SJSA1 (cell line): Measurements from ENCODE around the gene SPACA4. TPM values are rescaled to one million over a fixed set of nuclear protein-coding genes. Genes with fewer than 3 reads are reported as not detected.

Experiments used
- DNase-seq, 2 experiments: peaks; one replicate each; pipeline ENCODE4 v3.0.0-alpha.2; 2015 to 2020; ENCODE audit warnings: low spot score in 2 of 2, low read depth in 1 of 2
- H3K27ac ChIP-seq: fragments of 250-450 bp; sonication (Bioruptor Pico); 2 replicates; pipeline ENCODE4 v1.5.1; 2020; ENCODE audit warnings: mild to moderate bottlenecking, moderate library complexity
- H3K27me3 ChIP-seq: fragments of 250-450 bp; sonication (Bioruptor Pico); replicated peaks from 2 replicates; pipeline ENCODE4 v1.5.1; 2020; ENCODE audit warnings: mild to moderate bottlenecking, moderate library complexity
- H3K36me3 ChIP-seq: fragments of 250-450 bp; sonication (Bioruptor Pico); 2 replicates; pipeline ENCODE4 v1.5.1; 2020; ENCODE audit warnings: mild to moderate bottlenecking
- H3K4me1 ChIP-seq: fragments of 250-450 bp; sonication (Bioruptor Pico); replicated peaks from 2 replicates; pipeline ENCODE4 v1.6.1; 2021; ENCODE audit warnings: mild to moderate bottlenecking
- H3K4me3 ChIP-seq: fragments of 250-450 bp; sonication (Bioruptor Pico); 2 replicates; pipeline ENCODE4 v1.5.1; 2020; ENCODE audit warnings: mild to moderate bottlenecking
- H3K9me3 ChIP-seq: fragments of 250-450 bp; sonication (Bioruptor Pico); replicated peaks from 2 replicates; pipeline ENCODE4 v1.5.1; 2020; ENCODE audit warnings: mild to moderate bottlenecking
- total RNA-seq: library from RNA; depleted of rRNA; stranded (reverse); fragments of >200 nt; shearing (Covaris generic); gene quantifications from 2 replicates; pipeline ENCODE4 v1.2.3, GENCODE V29; 2014

SPACA4 gene
- total RNA-seq, 1 experiment from 2014 or later = not detected

GRCh38 chr19:48582168-48582567 lies 24.4 kb upstream of the SPACA4 start:
- H3K27ac ChIP-seq = no peak overlapping the region
- H3K4me3 ChIP-seq = no peak overlapping the region
- H3K9me3 ChIP-seq = no peaks in the 10 kb centered on the region
- H3K4me1 ChIP-seq = no peaks in the 10 kb centered on the region
- no peaks in the 10 kb centered on the region for H3K36me3 ChIP-seq
- no peaks in the 10 kb centered on the region for H3K27me3 ChIP-seq
- no peak for DNase-seq

GRCh38 chr19:48587387-48587786 lies 19.2 kb upstream of the SPACA4 start:
- no peak for DNase-seq
- H3K4me3 ChIP-seq = no peak overlapping the region
- no peaks in the 10 kb centered on the region for H3K9me3 ChIP-seq
- no peak overlapping the region for H3K27ac ChIP-seq
- no peaks in the 10 kb centered on the region for H3K36me3 ChIP-seq
- no peaks in the 10 kb centered on the region for H3K27me3 ChIP-seq
- H3K4me1 ChIP-seq = peaks cover 8% of the 10 kb centered on the region

- no peaks in the 10 kb centered on the region for H3K27me3 ChIP-seq
- no peak overlapping the region for H3K27ac ChIP-seq
- H3K4me1 ChIP-seq = peaks cover 8% of the 10 kb centered on the region
- no peaks in the 10 kb centered on the region for H3K9me3 ChIP-seq
- peak overlapping the region; percentile 36 for H3K4me3 ChIP-seq
- DNase-seq = peak; percentile 86 to 92
- H3K36me3 ChIP-seq = no peaks in the 10 kb centered on the region
Observed at GRCh38 chr19:48588670-48589401, 17.7 kb upstream of the SPACA4 start.

GRCh38 chr19:48591021-48591420 lies 15.5 kb upstream of the SPACA4 start:
- Histone ChIP-seq H3K9me3 (no peaks in the 10 kb centered on the region), H3K4me3 (no peak overlapping the region), H3K36me3 (no peaks in the 10 kb centered on the region), H3K4me1 (peaks cover 8% of the 10 kb centered on the region), H3K27me3 (no peaks in the 10 kb centered on the region), H3K27ac (no peak overlapping the region)
- DNase-seq = no peak

GRCh38 chr19:48595171-48595570 lies 11.4 kb upstream of the SPACA4 start:
- no peak for DNase-seq
- no peak overlapping the region for H3K4me3 ChIP-seq
- H3K9me3 ChIP-seq = no peaks in the 10 kb centered on the region
- H3K36me3 ChIP-seq = no peaks in the 10 kb centered on the region
- no peak overlapping the region for H3K27ac ChIP-seq
- H3K27me3 ChIP-seq = peaks cover 9% of the 10 kb centered on the region; the same call in 1 of the 2 replicates
- H3K4me1 ChIP-seq = no peaks in the 10 kb centered on the region

- no peaks in the 10 kb centered on the region for H3K36me3 ChIP-seq
Observed at GRCh38 chr19:48595833-48596232, 10.7 kb upstream of the SPACA4 start.

GRCh38 chr19:48596237-48596636 lies 10.3 kb upstream of the SPACA4 start:
- no peaks in the 10 kb centered on the region for H3K9me3 ChIP-seq
- peaks cover 11% of the 10 kb centered on the region; the same call in 1 of the 2 replicates for H3K27me3 ChIP-seq
- H3K4me1 ChIP-seq = no peaks in the 10 kb centered on the region
- H3K4me3 ChIP-seq = no peak overlapping the region
- no peak overlapping the region for H3K27ac ChIP-seq
- H3K36me3 ChIP-seq = no peaks in the 10 kb centered on the region
- no peak for DNase-seq

More at GRCh38 chr19:48595833-48596232, 10.7 kb upstream of the SPACA4 start:
- DNase-seq = no peak
- Histone ChIP-seq H3K27ac (no peak overlapping the region), H3K27me3 (peaks cover 11% of the 10 kb centered on the region; the same call in 1 of the 2 replicates), H3K4me3 (no peak overlapping the region), H3K4me1 (no peaks in the 10 kb centered on the region), H3K9me3 (no peaks in the 10 kb centered on the region)

GRCh38 chr19:48596679-48597465 lies 9.7 kb upstream of the SPACA4 start:
- Histone ChIP-seq H3K4me3 (no peak overlapping the region), H3K27me3 (peaks cover 11% of the 10 kb centered on the region; the same call in 1 of the 2 replicates), H3K4me1 (no peaks in the 10 kb centered on the region), H3K36me3 (no peaks in the 10 kb centered on the region), H3K9me3 (no peaks in the 10 kb centered on the region), H3K27ac (no peak overlapping the region)
- no peak for DNase-seq

- H3K27me3 ChIP-seq = peaks cover 11% of the 10 kb centered on the region; the same call in 1 of the 2 replicates
- H3K4me1 ChIP-seq = no peaks in the 10 kb centered on the region
- H3K4me3 ChIP-seq = no peak overlapping the region
- H3K27ac ChIP-seq = no peak overlapping the region
- no peak for DNase-seq
- no peaks in the 10 kb centered on the region for H3K36me3 ChIP-seq
- H3K9me3 ChIP-seq = no peaks in the 10 kb centered on the region
Observed at GRCh38 chr19:48598996-48599700, 7.4 kb upstream of the SPACA4 start.

GRCh38 chr19:48600679-48601417 lies 5.7 kb upstream of the SPACA4 start:
- Histone ChIP-seq H3K9me3 (no peaks in the 10 kb centered on the region), H3K36me3 (no peaks in the 10 kb centered on the region), H3K27ac (no peak overlapping the region), H3K4me3 (no peak overlapping the region), H3K27me3 (peaks cover 11% of the 10 kb centered on the region; the same call in 1 of the 2 replicates), H3K4me1 (no peaks in the 10 kb centered on the region)
- no peak for DNase-seq

- H3K4me3 ChIP-seq = no peak overlapping the region
- H3K36me3 ChIP-seq = no peaks in the 10 kb centered on the region
- DNase-seq = no peak
- H3K4me1 ChIP-seq = no peaks in the 10 kb centered on the region
- H3K9me3 ChIP-seq = no peaks in the 10 kb centered on the region
- H3K27ac ChIP-seq = no peak overlapping the region
- H3K27me3 ChIP-seq = peaks cover 11% of the 10 kb centered on the region; the same call in 1 of the 2 replicates
Observed at GRCh38 chr19:48603001-48603400, 3.5 kb upstream of the SPACA4 start.

- Histone ChIP-seq H3K27ac (no peak overlapping the region), H3K9me3 (no peaks in the 10 kb centered on the region), H3K4me1 (no peaks in the 10 kb centered on the region), H3K4me3 (no peak overlapping the region), H3K27me3 (peaks cover 9% of the 10 kb centered on the region; the same call in 1 of the 2 replicates), H3K36me3 (no peaks in the 10 kb centered on the region)
- DNase-seq = no peak
Observed at GRCh38 chr19:48603449-48603848, 3.1 kb upstream of the SPACA4 start.

GRCh38 chr19:48603850-48604249 lies 2.7 kb upstream of the SPACA4 start:
- Histone ChIP-seq H3K9me3 (no peaks in the 10 kb centered on the region), H3K27ac (no peak overlapping the region), H3K4me3 (no peak overlapping the region), H3K27me3 (peaks cover 8% of the 10 kb centered on the region; the same call in 1 of the 2 replicates), H3K36me3 (no peaks in the 10 kb centered on the region), H3K4me1 (peaks cover 2% of the 10 kb centered on the region)
- DNase-seq = no peak
